K562 (cell line): ENCODE data around the gene GGT1. TPM values are rescaled to one million over a fixed set of nuclear protein-coding genes. Genes with fewer than 3 reads are reported as not detected.
"Not testable (repeated sequence)": the region's sequence is repeated elsewhere in the genome, so short reads cannot be mapped to it uniquely, and the experiment has no call there.

ENCODE experiments used
- ATAC-seq: fragments of 200-7000 bp; cut with Tn5 transposase; 3 replicates; pipeline ENCODE4 v1.9.1; 2020; ENCODE audit warnings: moderate library complexity
- BruUV-seq: library from RNA; stranded (reverse); fragments of 400-500 nt; replicated peaks from 2 replicates; lab custom pipeline; 2021; lab: Mats Ljungman, UMichigan
- CTCF ChIA-PET: fragments of 300-600 bp; formaldehyde crosslinking; extraction: SDS; loops from one replicate; lab custom pipeline; 2021; ENCODE audit warnings: low intra/inter-chr PET ratio; lab: Yijun Ruan, JAX
- POLR2A ChIA-PET: fragments of 300-600, 350-650 bp; sonication (Branson Sonifier 250); formaldehyde crosslinking; extraction: SDS; loops from one replicate; lab custom pipeline; 2021; ENCODE audit warnings: antibody characterized with exemption, inconsistent platforms; lab: Yijun Ruan, JAX
- DNase-seq, 4 experiments: peaks; one replicate each; pipeline versions ENCODE4 v3.0.0 to v3.0.0-alpha.2; 2011 to 2018; ENCODE audit warnings: low spot score in 3 of 4, mixed read lengths in 3 of 4; ENCODE audit errors: extremely low read depth in 1 of 4
- FAIRE-seq: peaks from 2 replicates; lab custom pipeline; 2011; peaks lifted over from hg19 to GRCh38; lab: Jason Lieb, UNC
- H2AFZ ChIP-seq: 2 replicates; pipeline ENCODE4 v1.6.0; 2011; ENCODE audit warnings: low read depth, low read length, control low read depth, inconsistent platforms
- H3K27ac ChIP-seq: fragments of 200-600 bp; 3 replicates; pipeline ENCODE4 v1.8.0; 2011; ENCODE audit warnings: low read depth, mild to moderate bottlenecking, control low read depth, inconsistent platforms, low read length, moderate library complexity, mixed read lengths; ENCODE audit errors: extremely low read depth
- H3K27me3 ChIP-seq, 2 experiments: fragments of 300-600 bp in 1 of 2; 2 replicates in 1 of 2; 3 replicates in 1 of 2; pipeline versions ENCODE4 v1.6.0 to v1.8.0; 2011; ENCODE audit warnings: inconsistent platforms in 2 of 2, low read length in 2 of 2, mild to moderate bottlenecking in 1 of 2, mixed read lengths in 1 of 2, moderate library complexity in 1 of 2; ENCODE audit not compliant: control insufficient read depth in 2 of 2, insufficient read depth in 2 of 2
- H3K36me3 ChIP-seq: fragments of 300-600 bp; 3 replicates; pipeline ENCODE4 v1.8.0; 2011; ENCODE audit warnings: mild to moderate bottlenecking, low read length, inconsistent platforms; ENCODE audit not compliant: control insufficient read depth, insufficient read depth
- H3K4me1 ChIP-seq, 2 experiments: fragments of 200-600 bp in 1 of 2; replicated peaks in 1 of 2; 2 replicates in 1 of 2; 3 replicates in 1 of 2; pipeline versions ENCODE4 v1.5.1 to v1.8.0; 2011; ENCODE audit warnings: inconsistent platforms in 2 of 2, low read length in 2 of 2, mild to moderate bottlenecking in 1 of 2, mixed read lengths in 1 of 2, moderate library complexity in 1 of 2; ENCODE audit not compliant: control insufficient read depth in 2 of 2, insufficient read depth in 2 of 2
- H3K4me2 ChIP-seq: 2 replicates; pipeline ENCODE4 v1.6.1; 2011; ENCODE audit warnings: low read length, control low read depth, inconsistent platforms, mixed read lengths; ENCODE audit not compliant: insufficient read depth
- H3K4me3 ChIP-seq: fragments of 200-600 bp; sonication (generic), shearing (Covaris generic); 2 replicates; pipeline ENCODE4 v1.5.1; 2016; ENCODE audit warnings: control low read depth, inconsistent platforms
- H3K79me2 ChIP-seq: fragments of 200-600 bp; 3 replicates; pipeline ENCODE4 v1.8.0; 2011; ENCODE audit warnings: low read length, inconsistent platforms; ENCODE audit not compliant: control insufficient read depth, insufficient read depth
- H3K9ac ChIP-seq, 2 experiments: 2 replicates each; pipeline versions ENCODE4 v1.6.0 to v1.6.1; 2011; ENCODE audit warnings: low read depth in 2 of 2, low read length in 2 of 2, control low read depth in 1 of 2, inconsistent platforms in 1 of 2, mild to moderate bottlenecking in 1 of 2, mixed read lengths in 1 of 2; ENCODE audit not compliant: insufficient read depth in 1 of 2
- H3K9me1 ChIP-seq: one replicate; pipeline ENCODE4 v1.6.0; 2011; ENCODE audit warnings: inconsistent platforms, mild to moderate bottlenecking, low read length, moderate library complexity; ENCODE audit not compliant: control insufficient read depth, insufficient read depth
- H3K9me3 ChIP-seq: replicated peaks from 2 replicates; pipeline ENCODE4 v1.5.1; 2011; ENCODE audit warnings: low read depth, low read length, inconsistent platforms; ENCODE audit not compliant: control insufficient read depth, insufficient read depth
- H4K20me1 ChIP-seq: replicated peaks from 2 replicates; pipeline ENCODE4 v1.6.1; 2011; ENCODE audit warnings: low read length, inconsistent platforms, mixed read lengths; ENCODE audit not compliant: control insufficient read depth, insufficient read depth
- ATF3 ChIP-seq, 2 experiments: fragments of 450-650 bp in 1 of 2; sonication (generic) in 1 of 2; formaldehyde crosslinking in 1 of 2; IDR thresholded peaks in 1 of 2; conservative IDR thresholded peaks in 1 of 2; 2 replicates each; pipeline versions ENCODE4 v1.6.1 to v1.8.1; 2016 to 2023; ENCODE audit warnings: mild to moderate bottlenecking in 2 of 2, moderate library complexity in 2 of 2, inconsistent platforms in 1 of 2, missing genetic modification reagents in 1 of 2
- CREB3 ChIP-seq: fragments of 450-650 bp; conservative IDR thresholded peaks from 2 replicates; pipeline ENCODE4 v1.6.1; 2016; ENCODE audit warnings: missing genetic modification characterization, low read depth, mild to moderate bottlenecking, missing compliant biosample characterization, moderate library complexity
- FUS ChIP-seq: fragments of 200-400 bp; formaldehyde crosslinking; optimal IDR thresholded peaks from 2 replicates; pipeline ENCODE3; 2017; ENCODE audit warnings: low read depth, low read length
- L3MBTL2 ChIP-seq: fragments of 450-650 bp; IDR thresholded peaks from 2 replicates; pipeline ENCODE4 v1.6.1; 2016; ENCODE audit warnings: mild to moderate bottlenecking, moderate library complexity
- SREBF2 ChIP-seq: sonication (generic); formaldehyde crosslinking; IDR thresholded peaks from 2 replicates; pipeline ENCODE4 v1.4.0; 2020; ENCODE audit warnings: mild to moderate bottlenecking, missing genetic modification reagents
- ZBTB5 ChIP-seq: fragments of 450-650 bp; IDR thresholded peaks from 2 replicates; pipeline ENCODE4 v1.6.1; 2017; ENCODE audit warnings: antibody characterized with exemption
- ZNF143 ChIP-seq: sonication (generic); formaldehyde crosslinking; IDR thresholded peaks from 2 replicates; pipeline ENCODE4 v1.9.0; 2022; ENCODE audit warnings: mild to moderate bottlenecking, missing genetic modification reagents
- ZNF217 ChIP-seq: sonication (generic); formaldehyde crosslinking; IDR thresholded peaks from 2 replicates; pipeline ENCODE4 v1.8.0; 2022; ENCODE audit warnings: mild to moderate bottlenecking, missing genetic modification reagents
- ZNF263 ChIP-seq: sonication (generic); formaldehyde crosslinking; IDR thresholded peaks from 2 replicates; pipeline ENCODE4 v1.8.0; 2022; ENCODE audit warnings: mild to moderate bottlenecking, missing genetic modification reagents, borderline replicate concordance
- ZNF696 ChIP-seq: fragments of 250-450 bp; sonication (Bioruptor Pico); conservative IDR thresholded peaks from 2 replicates; pipeline ENCODE4 v1.4.0; 2020; ENCODE audit warnings: mild to moderate bottlenecking, moderate library complexity
- WGBS: fragments of 100-300 bp; shearing (Covaris generic); methylation state at CpG from one replicate; pipeline ENCODE4 v1.1.6; 2016; ENCODE audit warnings: low coverage, mixed read lengths; ENCODE audit not compliant: insufficient coverage; ENCODE audit errors: missing lambda C conversion rate; 5-methylcytosine and 5-hydroxymethylcytosine counted together
- in situ Hi-C: fragments of 300-500 bp; cut with MboI; formaldehyde crosslinking; loops from 4 replicates; pipeline ENCODE4 v1.15.0; 2018; ENCODE audit warnings: inconsistent platforms, mixed read lengths
- intact Hi-C: fragments of 100-400 bp; cut with micrococcal nuclease; formaldehyde crosslinking; loops from 2 replicates; pipeline ENCODE4 v1.14.2; 2022
- polyA plus RNA-seq, 8 experiments: library from polyadenylated mRNA; depleted of rRNA in 4 of 8; stranded (reverse) in 5 of 8; unstranded in 3 of 8; fragments of >200 nt; fragmentation: Nextera tagmentation in 2 of 8; fragmentation: Illumina TruSeq in 1 of 8; extraction: Ambion mirVana in 2 of 8; extraction: Trizol in 1 of 8; gene quantifications; 2 replicates each; pipeline versions ENCODE4 v1.2.1 to v1.2.3, GENCODE V29; 2011 to 2014; ENCODE audit warnings: inconsistent platforms in 1 of 8, missing spikeins in 1 of 8
- total RNA-seq, 7 experiments: library from RNA; depleted of rRNA in 6 of 7; stranded (reverse); fragments of >200 nt in 6 of 7; fragmentation: Illumina TruSeq in 2 of 7; extraction: Trizol in 2 of 7; gene quantifications; 2 replicates each; pipeline versions ENCODE4 v1.2.1 to v1.2.3, GENCODE V29; 2011 to 2021; ENCODE audit warnings: low replicate concordance in 1 of 7

GGT1 gene
- total and polyA plus RNA-seq, 9 of the 15 experiments (the other 6 are each of a cell fraction or from before 2014, with no cell fraction given) = 0.46 to 11.8 (median 6.9) TPM

GRCh38 chr22:24595863-24596262, 7.1 kb upstream of the GGT1 start:
- ATAC-seq (no peak), DNase-seq (no peak), FAIRE-seq (no peak)
- BruUV-seq = no TSS peak
- no peaks in the 10 kb centered on the region for H3K36me3 ChIP-seq
- H3K27ac ChIP-seq = no peak overlapping the region
- no peak overlapping the region for H3K9ac ChIP-seq
- H3K27me3 ChIP-seq = no peaks in the 10 kb centered on the region
- in situ Hi-C loops = no loop called here
- no peak overlapping the region for H3K4me3 ChIP-seq
- intact Hi-C loops = no loop called here
- no peak for TF ChIP-seq FUS
- no peak for TF ChIP-seq SREBF2 (CRISPR knock-in tag)
- TF ChIP-seq ZBTB5 = no peak
- TF ChIP-seq CREB3 = no peak
- TF ChIP-seq ZNF143 = no peak
- no peak for TF ChIP-seq ZNF263 (CRISPR knock-in tag)
- no peak for TF ChIP-seq ATF3 (IDR thresholded peaks at IDR 0.05)
- TF ChIP-seq ATF3 (CRISPR knock-in tag; conservative IDR thresholded peaks at IDR 0.05) = no peak
- no peak for TF ChIP-seq L3MBTL2
- TF ChIP-seq ZNF696 (CRISPR knock-in tag) = no peak
- TF ChIP-seq ZNF217 (CRISPR knock-in tag) = no peak
- no peaks in the 10 kb centered on the region for H3K79me2 ChIP-seq
- no peaks in the 10 kb centered on the region for H3K9me1 ChIP-seq
- no peaks in the 10 kb centered on the region for H4K20me1 ChIP-seq
- ChIA-PET POLR2A (interaction anchor here (0.8 kb wide), 1 partner anchor 10 kb away, joined by 3 read pairs; no protein-coding TSS in a partner anchor), CTCF (no interaction called here)
- H3K4me2 ChIP-seq = no peak overlapping the region
- H2AFZ ChIP-seq = no peak overlapping the region
- no peaks in the 10 kb centered on the region for H3K9me3 ChIP-seq
- WGBS = 73% methylated on average over 4 of the region's 4 CpGs
- peaks cover 0 to 22% of the 10 kb centered on the region in 2 experiments; a peak in 2 of 5 replicates for H3K4me1 ChIP-seq

- POLR2A ChIA-PET, H2AFZ ChIP-seq, H3K4me2 ChIP-seq, CTCF ChIA-PET, ATAC-seq, FAIRE-seq, in situ Hi-C loops, intact Hi-C loops, H3K9me3 ChIP-seq, H4K20me1 ChIP-seq, H3K9ac ChIP-seq, H3K4me3 ChIP-seq, H3K9me1 ChIP-seq, H3K36me3 ChIP-seq, H3K27me3 ChIP-seq, H3K79me2 ChIP-seq, H3K27ac ChIP-seq, DNase-seq, BruUV-seq: not testable (repeated sequence)
- WGBS = 41% methylated on average over 6 of the region's 9 CpGs
- H3K4me1 ChIP-seq = peaks cover 0 to 29% of the 10 kb centered on the region in 2 experiments; a peak in 2 of 5 replicates
These were observed 5.9 kb upstream of the GGT1 start for GRCh38 chr22:24597076-24597475.
